ENCODE measurements around the gene ZNF500.

DNA sequence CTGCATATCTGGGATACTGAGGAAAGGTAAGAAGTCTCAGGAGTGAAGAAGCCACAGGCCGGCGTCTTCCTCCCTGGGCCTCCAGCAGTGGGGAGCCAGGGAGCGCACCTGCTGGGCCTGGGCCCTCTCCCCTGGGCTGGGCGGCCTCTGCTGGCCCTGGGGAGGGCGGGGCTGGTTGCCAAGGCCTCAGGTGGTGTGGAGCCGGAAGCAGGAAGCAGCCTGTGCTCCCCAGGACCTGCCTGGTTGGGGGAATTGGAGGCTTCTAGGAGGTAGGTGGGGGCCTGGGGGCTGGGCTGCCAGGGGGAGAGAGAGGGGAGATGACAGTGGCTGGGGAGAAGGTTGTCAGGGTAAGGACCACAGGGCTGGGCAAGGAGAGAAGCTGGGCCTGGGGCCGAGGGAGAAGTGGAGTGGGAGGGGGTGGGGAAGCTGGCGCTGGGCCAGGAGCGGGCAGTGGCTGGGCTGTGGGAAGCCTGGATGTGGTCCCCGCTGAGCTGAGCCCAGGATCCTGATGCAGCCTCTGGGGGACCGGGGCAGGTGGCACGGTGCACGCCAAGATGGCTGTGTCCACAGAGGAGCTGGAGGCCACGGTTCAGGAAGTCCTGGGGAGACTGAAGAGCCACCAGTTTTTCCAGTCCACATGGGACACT lies 28.3 kb upstream of the ZNF500 start, which contains the start of gene SMIM22:
- TF ChIP-seq CTCF (IDR thresholded peaks at IDR 0.05) (no peak), POLR2A (IDR thresholded peaks at IDR 0.05; ENCODE audit: low read length) (no peak), RAD21 (conservative IDR thresholded peaks at IDR 0.05 in 1 of 2, IDR thresholded peaks at IDR 0.05 in 1 of 2) (no peak), REST (IDR thresholded peaks at IDR 0.05) (no peak), MYC (IDR thresholded peaks at IDR 0.05; ENCODE audit: borderline replicate concordance, low read length) (no peak), TP53 (CRISPR knock-in tag; IDR thresholded peaks at IDR 0.05) (no peak), JUN (IDR thresholded peaks at IDR 0.05) (no peak), HES2 (IDR thresholded peaks at IDR 0.05) (no peak), ELK1 (IDR thresholded peaks at IDR 0.05; ENCODE audit: low read depth, low read length) (no peak), CHD2 (IDR thresholded peaks at IDR 0.05; ENCODE audit: low read length, partially characterized antibody) (no peak)

All from A549 (cell line).